Stimulated activated CD4-positive, alpha-beta T cell treated with anti-CD3 and anti-CD28 coated beads, Interleukin-2, amount 100 ng/mL, for 48 hours (primary cell): ENCODE measurements around the gene OR6A2.

Experiments used
- DNase-seq, 2 donors: peaks; one replicate each; pipeline ENCODE4 v3.0.0-alpha.2; 2020

The OR6A2 gene

GRCh38 chr11:6755303-6755952 is 44.1 kb downstream of the OR6A2 start:
- peak; percentile 34 to 49 for DNase-seq

GRCh38 chr11:6747097-6747668 is 52.3 kb downstream of the OR6A2 start:
- no peak for DNase-seq

- DNase-seq, result no peak
These were observed 52.9 kb downstream of the OR6A2 start for GRCh38 chr11:6746626-6747025.

GRCh38 chr11:6746086-6746618 is 53.3 kb downstream of the OR6A2 start:
- no peak for DNase-seq

GRCh38 chr11:6745465-6746015 is 53.9 kb downstream of the OR6A2 start:
- no peak for DNase-seq

GRCh38 chr11:6745018-6745417 is 54.5 kb downstream of the OR6A2 start:
- no peak for DNase-seq

- no peak for DNase-seq
These were observed 57.2 kb downstream of the OR6A2 start for GRCh38 chr11:6742260-6742659.
